Esophagus muscularis mucosa (tissue), 4 donors: Measurements from ENCODE around the gene LMAN2.

Experiments
- CTCF ChIP-seq, 3 experiments: fragments of 200-600 bp in 2 of 3; fragments of 450-650 bp in 1 of 3; sonication (generic) in 2 of 3; IDR thresholded peaks; one replicate each; pipeline ENCODE4 v1.5.1; 2017 to 2019; ENCODE audit warnings: antibody characterized with exemption in 3 of 3, mild to moderate bottlenecking in 2 of 3, moderate library complexity in 1 of 3
- EP300 ChIP-seq: sonication (generic); formaldehyde crosslinking; IDR thresholded peaks from one replicate; pipeline ENCODE4 v1.6.1; 2017; ENCODE audit warnings: antibody characterized with exemption
- POLR2AphosphoS5 ChIP-seq, 2 donors: sonication (generic); formaldehyde crosslinking; IDR thresholded peaks; one replicate each; pipeline ENCODE4 v1.6.1; 2017; ENCODE audit warnings: antibody characterized with exemption in 2 of 2

- TF ChIP-seq CTCF (IDR thresholded peaks at IDR 0.05) (no peak), POLR2AphosphoS5 (IDR thresholded peaks at IDR 0.05) (no peak), EP300 (no peak)
Measured at GRCh38 chr5:177332031-177332895, 19.2 kb downstream of the LMAN2 start.
